CD4-positive, alpha-beta T cell treated with Interleukin-4 for 1 hour (primary cell): ENCODE results near the gene TLCD2.
"Not testable (repeated sequence)": the region's sequence is repeated elsewhere in the genome, so short reads cannot be mapped to it uniquely, and the experiment has no call there.

Experiments
- DNase-seq, 2 donors: peaks; one replicate each; pipeline ENCODE4 v3.0.0-alpha.2; 2020 to 2022

Gene TLCD2, protein sequence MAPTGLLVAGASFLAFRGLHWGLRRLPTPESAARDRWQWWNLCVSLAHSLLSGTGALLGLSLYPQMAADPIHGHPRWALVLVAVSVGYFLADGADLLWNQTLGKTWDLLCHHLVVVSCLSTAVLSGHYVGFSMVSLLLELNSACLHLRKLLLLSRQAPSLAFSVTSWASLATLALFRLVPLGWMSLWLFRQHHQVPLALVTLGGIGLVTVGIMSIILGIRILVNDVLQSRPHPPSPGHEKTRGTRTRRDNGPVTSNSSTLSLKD

GRCh38 chr17:1709971-1710806 lies at the start of gene TLCD2:
Gene TLCD2 (minus strand): TSS chr17:1710377. CDS start chr17:1710242, 135 bp downstream.
- DNase-seq: peak in 1 of 2 donors; percentile 7

DNA sequence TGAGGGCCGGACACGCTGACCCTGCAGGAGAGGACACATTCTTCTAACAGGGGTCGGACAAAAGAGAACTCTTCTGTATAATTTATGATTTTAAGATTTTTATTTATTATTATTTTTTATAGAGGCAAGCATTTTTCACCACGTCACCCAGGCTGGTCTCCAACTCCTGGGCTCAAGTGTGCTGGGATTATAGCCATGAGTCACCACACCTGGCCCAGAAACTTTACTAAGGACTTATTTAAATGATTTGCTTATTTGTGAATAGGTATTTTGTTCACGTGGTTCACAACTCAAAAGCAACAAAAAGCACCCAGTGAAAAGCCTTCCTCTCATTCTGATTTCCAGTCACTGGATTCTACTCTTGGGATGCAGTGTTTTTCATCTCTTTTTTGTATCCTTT lies 49.4 kb upstream of the TLCD2 start:
- no peak for DNase-seq

GRCh38 chr17:1758807-1759206 lies 48.6 kb upstream of the TLCD2 start:
- DNase-seq: peak in 1 of 2 donors; percentile 36

DNA sequence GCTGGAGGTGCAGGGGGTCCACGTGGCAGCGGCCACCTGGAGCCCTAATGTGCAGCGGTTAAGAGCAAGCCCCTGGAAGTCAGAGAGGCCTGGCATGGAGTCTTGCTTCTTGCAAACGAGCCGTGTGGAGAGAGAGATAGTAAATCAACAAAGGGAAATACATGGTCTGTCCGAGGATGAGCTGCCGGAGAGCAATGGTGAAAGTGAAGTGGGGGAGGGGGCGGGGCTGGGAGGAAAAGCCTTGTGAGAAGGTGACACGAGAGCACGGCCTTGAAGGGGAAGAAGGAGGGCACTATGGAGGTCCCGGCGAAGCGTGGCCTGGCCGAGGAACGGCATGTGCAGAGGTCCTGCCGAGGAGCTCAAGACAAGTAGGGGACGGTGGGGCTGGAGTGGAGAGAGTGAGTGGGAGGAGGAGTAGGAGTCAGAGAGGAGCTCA lies 45.7 kb upstream of the TLCD2 start:
- DNase-seq: no peak

- DNase-seq: no peak
Observed at GRCh38 chr17:1755252-1755826, 45.2 kb upstream of the TLCD2 start.

GRCh38 chr17:1754430-1755112 lies 44.4 kb upstream of the TLCD2 start:
- no peak for DNase-seq

DNA sequence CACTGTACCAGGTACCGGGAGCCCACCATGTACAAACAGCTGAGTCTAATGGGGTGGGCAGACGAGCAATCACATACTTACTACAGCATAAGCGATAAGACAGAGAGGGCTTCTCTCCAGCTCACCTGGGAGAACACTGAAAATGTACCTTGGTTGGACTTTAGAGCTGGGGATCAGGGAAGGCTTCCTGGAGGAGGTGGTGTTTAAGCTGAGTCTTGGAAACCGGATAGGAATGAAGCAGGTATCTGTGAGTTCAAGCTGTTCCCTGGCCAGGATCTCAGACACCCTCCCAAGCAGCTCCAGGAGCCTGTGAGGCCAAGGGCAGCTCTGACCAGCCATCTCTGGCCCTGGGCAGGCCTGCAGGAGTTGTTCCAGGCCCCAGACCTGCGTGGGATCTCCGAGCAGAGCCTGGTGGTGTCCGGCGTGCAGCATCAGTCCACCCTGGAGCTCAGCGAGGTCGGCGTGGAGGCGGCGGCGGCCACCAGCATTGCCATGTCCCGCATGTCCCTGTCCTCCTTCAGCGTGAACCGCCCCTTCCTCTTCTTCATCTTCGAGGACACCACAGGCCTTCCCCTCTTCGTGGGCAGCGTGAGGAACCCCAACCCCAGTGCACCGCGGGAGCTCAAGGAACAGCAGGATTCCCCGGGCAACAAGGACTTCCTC lies 43.7 kb upstream of the TLCD2 start:
- DNase-seq: no peak

DNA sequence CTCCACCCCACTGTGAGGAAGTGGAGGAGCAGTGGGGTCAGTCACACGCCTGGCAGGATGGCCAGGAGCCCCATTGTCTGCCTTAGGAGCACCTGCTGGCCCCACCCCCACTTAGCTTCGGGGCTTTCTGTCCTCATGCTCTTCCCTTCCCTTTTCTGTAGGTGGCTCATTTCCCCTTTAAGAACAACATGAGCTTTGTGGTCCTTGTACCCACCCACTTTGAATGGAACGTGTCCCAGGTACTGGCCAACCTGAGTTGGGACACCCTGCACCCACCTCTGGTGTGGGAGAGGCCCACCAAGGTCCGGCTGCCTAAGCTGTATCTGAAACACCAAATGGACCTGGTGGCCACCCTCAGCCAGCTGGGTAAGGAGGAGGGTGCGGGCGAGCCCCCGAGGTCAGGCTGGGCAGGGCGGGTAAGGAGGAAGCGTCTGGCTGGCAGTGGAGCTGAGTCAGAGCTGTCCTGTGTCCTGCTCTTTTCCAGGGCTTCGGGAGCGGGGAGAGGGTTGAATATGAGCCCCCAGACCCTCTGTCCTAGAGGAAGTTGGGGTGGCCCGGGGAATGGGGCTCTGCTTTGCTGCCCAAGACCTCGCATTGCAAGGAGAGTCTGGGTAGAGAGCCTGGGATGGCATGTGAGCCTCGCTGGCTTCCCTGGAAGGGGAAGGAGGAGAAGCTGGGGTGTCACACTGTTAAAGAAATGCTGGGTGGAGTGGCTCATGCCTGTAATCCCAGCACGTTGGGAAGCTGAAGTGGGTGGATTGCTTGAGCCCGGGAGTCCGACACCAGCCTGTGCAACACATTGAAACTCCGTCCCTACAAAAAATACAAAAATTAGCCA lies 42.5 kb upstream of the TLCD2 start:
- peak in 1 of 2 donors; percentile 27 for DNase-seq

- no peak for DNase-seq
Observed at GRCh38 chr17:1750628-1751027, 40.5 kb upstream of the TLCD2 start.

DNA sequence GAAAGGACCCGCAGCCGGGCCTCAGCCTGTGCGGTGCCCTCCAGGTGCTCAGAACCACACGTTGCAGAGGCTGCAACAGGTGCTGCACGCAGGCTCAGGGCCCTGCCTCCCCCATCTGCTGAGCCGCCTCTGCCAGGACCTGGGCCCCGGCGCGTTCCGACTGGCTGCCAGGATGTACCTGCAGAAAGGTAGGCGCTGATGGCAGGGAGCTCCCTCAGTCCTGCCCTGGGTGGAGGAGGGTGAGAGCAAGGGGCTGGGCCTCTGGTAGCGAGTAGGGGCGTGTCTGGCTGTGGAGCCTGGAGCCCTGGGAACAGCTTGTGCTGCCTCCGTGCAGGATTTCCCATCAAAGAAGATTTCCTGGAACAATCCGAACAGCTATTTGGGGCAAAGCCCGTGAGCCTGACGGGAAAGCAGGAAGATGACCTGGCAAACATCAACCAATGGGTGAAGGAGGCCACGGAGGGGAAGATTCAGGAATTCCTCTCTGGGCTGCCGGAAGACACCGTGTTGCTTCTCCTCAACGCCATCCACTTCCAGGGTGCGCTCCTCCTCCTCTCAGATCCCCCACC lies 36.9 kb upstream of the TLCD2 start:
- no peak for DNase-seq

- DNase-seq: no peak
Observed at GRCh38 chr17:1745513-1746020, 35.4 kb upstream of the TLCD2 start.

DNA sequence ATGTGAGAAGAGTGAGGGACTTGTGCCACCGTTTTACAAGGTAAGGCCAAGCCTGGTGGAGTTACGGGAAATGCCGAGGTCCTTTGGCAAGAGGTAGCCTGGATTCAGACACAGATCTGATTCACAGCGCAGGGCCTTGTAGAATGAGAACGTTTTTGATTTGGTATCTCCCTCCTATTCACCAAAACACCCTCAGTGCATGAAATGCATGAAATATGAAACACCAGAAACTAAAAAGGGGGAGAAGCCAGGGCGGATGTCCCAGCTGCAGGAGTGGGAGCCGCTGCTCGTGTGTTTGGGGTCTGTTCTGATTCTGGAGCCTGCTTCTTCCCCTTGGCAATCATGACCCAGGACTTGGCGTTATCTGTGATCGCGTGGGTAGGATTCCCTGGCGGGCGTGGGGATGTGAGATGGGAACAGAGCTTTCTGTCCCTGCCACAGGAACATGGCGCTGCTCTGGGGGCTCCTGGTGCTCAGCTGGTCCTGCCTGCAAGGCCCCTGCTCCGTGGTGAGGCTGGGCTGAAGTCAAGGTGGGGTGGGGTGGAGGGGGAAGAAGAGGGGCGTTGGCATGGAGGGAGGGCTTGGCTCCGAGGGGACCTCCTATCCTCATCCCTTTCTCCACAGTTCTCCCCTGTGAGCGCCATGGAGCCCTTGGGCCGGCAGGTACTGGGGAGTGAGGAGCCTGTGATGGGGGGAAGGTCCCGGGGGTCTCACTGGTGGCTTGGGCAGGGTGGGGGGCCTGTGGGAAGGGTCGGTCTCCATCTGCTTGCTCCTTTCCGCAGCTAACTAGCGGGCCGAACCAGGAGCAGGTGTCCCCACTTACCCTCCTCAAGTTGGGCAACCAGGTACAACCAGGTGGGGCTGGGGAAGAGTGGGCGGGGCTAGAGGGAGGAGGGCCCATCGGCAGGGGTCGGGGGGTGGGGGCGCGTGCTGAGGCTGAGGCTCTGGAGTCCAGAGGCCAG lies 34.7 kb upstream of the TLCD2 start:
- DNase-seq: no peak

GRCh38 chr17:1743088-1743439 lies 32.9 kb upstream of the TLCD2 start:
- no peak for DNase-seq

- no peak for DNase-seq
Observed at GRCh38 chr17:1742371-1743087, 32.4 kb upstream of the TLCD2 start, which contains the start of gene SERPINF2. Gene SERPINF2 (plus strand): TSS chr17:1742871. CDS start chr17:1744996, 2,125 bp downstream.

GRCh38 chr17:1741899-1742298 lies 31.7 kb upstream of the TLCD2 start:
- DNase-seq: not testable (repeated sequence)

- DNase-seq: no peak
Observed at GRCh38 chr17:1737531-1738291, 27.5 kb upstream of the TLCD2 start.

DNA sequence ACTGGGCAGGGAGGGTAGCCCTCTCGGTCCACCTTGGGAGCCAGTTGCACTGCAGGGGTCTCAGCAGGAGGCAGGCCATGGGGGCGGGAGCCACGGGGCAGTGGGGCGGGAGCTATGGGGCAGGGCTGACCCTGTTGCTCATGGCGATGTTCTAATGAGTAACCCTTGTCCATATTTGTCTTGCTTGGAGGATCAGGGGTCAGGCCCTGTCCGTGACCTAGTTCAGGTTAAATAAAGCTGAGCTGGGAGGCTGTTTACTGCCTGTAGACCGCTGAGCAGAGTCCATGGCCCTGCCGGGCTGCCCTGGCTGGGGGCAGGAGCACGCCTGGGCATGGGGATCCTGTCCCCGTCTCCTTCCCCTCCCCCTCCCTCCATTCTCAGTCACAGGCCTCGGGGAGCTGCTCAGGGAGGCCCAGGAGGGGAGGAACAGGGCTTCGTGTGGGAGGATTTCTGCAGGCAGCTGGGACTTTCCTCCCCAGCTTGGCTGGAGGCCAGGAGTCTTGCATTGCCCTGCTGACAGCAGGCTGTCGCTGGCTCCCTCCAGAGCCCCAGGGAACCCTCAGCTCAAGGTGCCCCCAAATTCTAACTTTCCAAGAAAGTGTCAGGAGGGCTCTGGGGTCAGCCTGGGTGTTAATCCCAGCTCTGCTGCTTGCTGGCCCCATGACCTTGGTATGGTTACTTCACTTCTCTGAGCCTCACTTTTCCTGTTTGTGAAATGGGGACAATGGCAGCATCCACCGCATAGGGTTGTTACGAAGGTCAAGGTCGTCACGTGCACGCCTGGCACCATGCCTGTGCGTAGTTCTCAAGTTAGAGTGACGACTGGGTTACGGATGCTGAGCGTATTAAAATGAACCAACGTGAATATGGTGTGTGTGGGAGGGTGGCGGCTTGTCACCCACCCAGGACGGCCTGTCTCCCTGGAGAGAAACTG lies 26.4 kb upstream of the TLCD2 start:
- peak in 1 of 2 donors; percentile 37 for DNase-seq
